ENCODE data around the gene ITPKB. TPM values are rescaled to one million over a fixed set of nuclear protein-coding genes. Genes with fewer than 3 reads are reported as not detected.

Gene ITPKB
- total RNA-seq, 2 donors from 2014 or later = 22.4 to 28.3 TPM

DNA sequence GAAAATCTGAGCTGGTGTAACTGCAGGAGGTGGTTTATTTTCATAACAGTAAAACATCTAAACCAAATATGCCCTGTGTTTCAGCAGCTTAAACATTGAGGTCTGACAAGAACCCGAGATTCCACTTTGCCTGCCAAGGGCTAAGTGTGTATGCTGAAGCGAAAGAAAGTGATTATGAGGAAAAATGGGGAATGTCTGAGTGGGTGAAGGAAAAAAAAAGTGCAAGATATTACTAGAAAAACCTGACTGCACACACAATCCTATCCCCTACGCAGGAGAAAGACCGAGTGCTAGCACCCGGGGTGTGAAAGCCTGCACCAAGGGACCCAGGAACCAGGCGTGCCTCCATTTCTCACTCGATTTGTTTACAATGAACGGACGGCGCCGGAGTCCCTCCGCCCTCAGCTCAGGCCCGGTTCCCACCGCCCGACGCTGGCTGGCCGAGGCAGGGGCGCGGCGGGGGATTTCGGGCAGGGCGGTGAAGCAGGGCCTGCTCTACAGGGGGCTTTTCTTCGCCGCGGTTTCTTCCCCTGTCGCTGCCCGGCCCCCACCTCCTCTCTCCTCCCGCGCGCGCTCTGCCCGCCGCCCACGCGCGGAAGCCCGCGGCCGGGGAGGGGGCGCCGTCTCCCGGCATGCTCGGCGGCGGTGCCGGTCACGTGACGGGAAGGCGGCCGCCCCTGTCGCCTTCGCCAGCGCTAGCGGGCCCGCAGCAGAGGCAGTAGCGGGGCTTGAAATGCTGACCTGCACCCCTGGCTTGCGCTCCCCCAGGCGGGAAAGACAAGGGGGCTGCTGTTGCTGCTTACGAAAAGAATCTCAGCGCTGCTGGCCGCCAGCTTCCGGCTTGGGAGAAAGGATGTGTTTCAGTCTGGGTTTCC is 35.9 kb downstream of the ITPKB start:
- no peaks in the 10 kb centered on the region for H3K9me3 ChIP-seq (ENCODE audit: control insufficient read depth, low read length)

DNA sequence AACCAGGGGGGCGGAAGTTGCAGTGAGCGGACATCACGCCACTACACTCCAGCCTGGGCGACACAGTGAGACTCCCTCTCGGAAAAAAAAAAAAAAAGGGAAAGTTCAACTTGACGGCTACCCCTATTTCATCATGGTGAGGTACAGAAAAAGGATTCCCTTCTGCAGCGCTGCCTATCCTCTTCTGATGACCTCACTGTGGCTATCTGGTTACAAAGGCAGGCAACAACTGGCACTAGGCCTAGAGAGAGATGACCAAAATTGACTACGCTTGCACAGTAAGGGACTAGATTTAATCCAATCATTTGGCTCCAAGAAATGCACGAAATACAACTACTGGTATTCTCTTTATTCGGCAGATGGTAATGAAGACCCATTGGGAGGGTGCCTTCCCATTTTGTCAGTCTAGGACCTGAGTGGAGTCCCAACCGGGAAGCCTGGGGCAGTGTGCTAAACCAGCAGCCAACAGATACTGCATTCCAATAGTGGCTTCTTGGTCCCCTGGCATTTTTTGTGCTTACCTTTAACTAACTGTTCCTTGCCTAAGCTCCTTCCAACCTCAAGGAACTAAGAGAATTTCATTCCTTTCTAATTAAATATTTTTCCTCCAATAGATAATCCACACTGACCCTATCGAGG is 36.6 kb downstream of the ITPKB start:
- no peaks in the 10 kb centered on the region for H3K9me3 ChIP-seq (ENCODE audit: control insufficient read depth, low read length)
- H3K27ac ChIP-seq (ENCODE audit: low read depth, low read length) = peak overlapping the region; percentile 77
- H3K4me1 Mint-ChIP-seq = peaks cover 17% of the 10 kb centered on the region
- H3K27ac Mint-ChIP-seq = peak overlapping the region; percentile 74
- WGBS, 2 experiments (ENCODE audit: insufficient coverage in 1 of 2, insufficient read length in 1 of 2) = 83 to 95% methylated on average over 8 to 12 of the region's 12 CpGs
- peaks cover 10% of the 10 kb centered on the region for H3K36me3 ChIP-seq (ENCODE audit: control insufficient read depth, insufficient read depth, low read length)
- H3K9ac ChIP-seq (ENCODE audit: extremely low read depth, low read length, poor library complexity, severe bottlenecking) = peak overlapping the region; percentile 72
- H3K9me3 Mint-ChIP-seq = no peaks in the 10 kb centered on the region
- peak overlapping the region; percentile 56 for H3K4me3 Mint-ChIP-seq
- H3K27me3 ChIP-seq (ENCODE audit: control insufficient read depth, insufficient read depth, low read length, poor library complexity, severe bottlenecking) = no peaks in the 10 kb centered on the region
- peak; percentile 57 for DNase-seq
- peaks cover 27% of the 10 kb centered on the region for H3K36me3 Mint-ChIP-seq (ENCODE audit: low read depth)
- TF ChIP-seq, protein P1, sequence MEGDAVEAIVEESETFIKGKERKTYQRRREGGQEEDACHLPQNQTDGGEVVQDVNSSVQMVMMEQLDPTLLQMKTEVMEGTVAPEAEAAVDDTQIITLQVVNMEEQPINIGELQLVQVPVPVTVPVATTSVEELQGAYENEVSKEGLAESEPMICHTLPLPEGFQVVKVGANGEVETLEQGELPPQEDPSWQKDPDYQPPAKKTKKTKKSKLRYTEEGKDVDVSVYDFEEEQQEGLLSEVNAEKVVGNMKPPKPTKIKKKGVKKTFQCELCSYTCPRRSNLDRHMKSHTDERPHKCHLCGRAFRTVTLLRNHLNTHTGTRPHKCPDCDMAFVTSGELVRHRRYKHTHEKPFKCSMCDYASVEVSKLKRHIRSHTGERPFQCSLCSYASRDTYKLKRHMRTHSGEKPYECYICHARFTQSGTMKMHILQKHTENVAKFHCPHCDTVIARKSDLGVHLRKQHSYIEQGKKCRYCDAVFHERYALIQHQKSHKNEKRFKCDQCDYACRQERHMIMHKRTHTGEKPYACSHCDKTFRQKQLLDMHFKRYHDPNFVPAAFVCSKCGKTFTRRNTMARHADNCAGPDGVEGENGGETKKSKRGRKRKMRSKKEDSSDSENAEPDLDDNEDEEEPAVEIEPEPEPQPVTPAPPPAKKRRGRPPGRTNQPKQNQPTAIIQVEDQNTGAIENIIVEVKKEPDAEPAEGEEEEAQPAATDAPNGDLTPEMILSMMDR (conservative IDR thresholded peaks at IDR 0.05) = no peak
- H3K27me3 Mint-ChIP-seq (ENCODE audit: insufficient read depth) = no peaks in the 10 kb centered on the region
- H3K4me1 ChIP-seq (ENCODE audit: control insufficient read depth, insufficient read depth, low read length) = peaks cover 6% of the 10 kb centered on the region
- H3K4me3 ChIP-seq (ENCODE audit: low read length) = peak overlapping the region; percentile 81

More for the DNA sequence above, 35.9 kb downstream of the ITPKB start:
- Mint-ChIP-seq H3K4me3 (peak overlapping the region; percentile 56), H3K27me3 (ENCODE audit: insufficient read depth) (no peaks in the 10 kb centered on the region), H3K4me1 (peaks cover 18% of the 10 kb centered on the region), H3K9me3 (no peaks in the 10 kb centered on the region), H3K27ac (peak overlapping the region; percentile 77), H3K36me3 (ENCODE audit: low read depth) (peaks cover 32% of the 10 kb centered on the region)
- H3K4me3 ChIP-seq (ENCODE audit: low read length) = peak overlapping the region; percentile 81
- TF ChIP-seq, protein P1 (conservative IDR thresholded peaks at IDR 0.05) = no peak
- DNase-seq = peak; percentile 86
- H3K9ac ChIP-seq (ENCODE audit: extremely low read depth, low read length, poor library complexity, severe bottlenecking) = peak overlapping the region; percentile 72
- peaks cover 8% of the 10 kb centered on the region for H3K4me1 ChIP-seq (ENCODE audit: control insufficient read depth, insufficient read depth, low read length)
- WGBS, 2 experiments (ENCODE audit: insufficient coverage in 1 of 2, insufficient read length in 1 of 2) = 9 to 10% methylated on average over 10 to 62 of the region's 62 CpGs
- H3K36me3 ChIP-seq (ENCODE audit: control insufficient read depth, insufficient read depth, low read length) = peaks cover 16% of the 10 kb centered on the region
- H3K27me3 ChIP-seq (ENCODE audit: control insufficient read depth, insufficient read depth, low read length, poor library complexity, severe bottlenecking) = no peaks in the 10 kb centered on the region
- peak overlapping the region; percentile 77 for H3K27ac ChIP-seq (ENCODE audit: low read depth, low read length)

DNA sequence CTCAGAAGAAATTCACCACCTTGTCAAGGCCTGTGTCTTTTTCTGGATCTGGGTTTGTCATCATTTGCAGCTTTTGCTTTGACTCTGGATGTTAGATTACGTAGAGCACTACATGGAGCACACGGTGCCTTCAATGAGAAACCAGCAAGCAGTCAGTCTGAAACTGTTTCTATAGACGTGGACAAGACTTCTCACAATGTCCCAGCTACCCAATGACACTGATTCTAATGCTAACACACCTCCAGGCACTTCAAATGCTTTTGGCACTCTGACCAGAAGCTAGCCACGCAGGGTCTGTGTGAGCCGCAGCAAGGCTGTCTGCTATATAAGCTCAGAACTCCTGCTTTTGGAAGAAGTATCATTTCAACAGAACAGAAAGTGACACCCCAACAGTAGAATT is 38.2 kb downstream of the ITPKB start:
- no peak overlapping the region for H3K9ac ChIP-seq (ENCODE audit: extremely low read depth, low read length, poor library complexity, severe bottlenecking)
- TF ChIP-seq, protein P1 (conservative IDR thresholded peaks at IDR 0.05) = no peak
- no peaks in the 10 kb centered on the region for H3K9me3 ChIP-seq (ENCODE audit: control insufficient read depth, low read length)
- no peaks in the 10 kb centered on the region for H3K27me3 Mint-ChIP-seq (ENCODE audit: insufficient read depth)
- no peaks in the 10 kb centered on the region for H3K9me3 Mint-ChIP-seq
- H3K36me3 Mint-ChIP-seq (ENCODE audit: low read depth) = peaks cover 26% of the 10 kb centered on the region
- peaks cover 6% of the 10 kb centered on the region for H3K4me1 ChIP-seq (ENCODE audit: control insufficient read depth, insufficient read depth, low read length)
- no peak for DNase-seq
- H3K4me3 ChIP-seq (ENCODE audit: low read length) = no peak overlapping the region
- H3K27ac ChIP-seq (ENCODE audit: low read depth, low read length) = no peak overlapping the region
- no peak overlapping the region for H3K27ac Mint-ChIP-seq
- no peaks in the 10 kb centered on the region for H3K27me3 ChIP-seq (ENCODE audit: control insufficient read depth, insufficient read depth, low read length, poor library complexity, severe bottlenecking)
- 96 to 100% methylated on average over 2 to 5 of the region's 5 CpGs for WGBS, 2 experiments (ENCODE audit: insufficient coverage in 1 of 2, insufficient read length in 1 of 2)
- H3K4me3 Mint-ChIP-seq = no peak overlapping the region
- H3K4me1 Mint-ChIP-seq = peaks cover 17% of the 10 kb centered on the region
- peaks cover 11% of the 10 kb centered on the region for H3K36me3 ChIP-seq (ENCODE audit: control insufficient read depth, insufficient read depth, low read length)
